ENCODE results near the gene NEMP2. TPM values are rescaled to one million over a fixed set of nuclear protein-coding genes. Genes with fewer than 3 reads are reported as not detected.

NEMP2 gene
- total and polyA plus RNA-seq, 10 donors = 0.89 to 19.2 (median 10.7) TPM

DNA sequence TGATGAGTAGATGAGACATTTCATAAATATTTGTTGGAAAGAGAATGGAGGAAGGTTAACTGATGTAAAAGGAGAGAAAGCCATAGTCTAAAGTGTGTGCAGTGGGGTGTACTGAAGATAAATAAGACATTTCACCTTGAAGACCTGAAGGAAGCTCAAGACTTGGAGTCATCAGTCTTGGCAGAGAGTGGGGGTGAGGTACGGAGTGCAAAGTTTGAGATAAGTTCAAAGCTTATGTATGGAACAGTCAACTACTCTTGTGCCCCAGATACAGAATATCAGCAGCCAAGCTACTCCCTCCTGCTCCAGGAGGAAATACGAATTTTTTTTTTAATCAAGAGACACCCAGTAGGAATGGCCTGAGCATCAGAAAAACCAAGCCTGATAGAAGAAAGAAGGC, 30.3 kb upstream of the NEMP2 start:
- no peak for DNase-seq
- TF ChIP-seq, protein P1, sequence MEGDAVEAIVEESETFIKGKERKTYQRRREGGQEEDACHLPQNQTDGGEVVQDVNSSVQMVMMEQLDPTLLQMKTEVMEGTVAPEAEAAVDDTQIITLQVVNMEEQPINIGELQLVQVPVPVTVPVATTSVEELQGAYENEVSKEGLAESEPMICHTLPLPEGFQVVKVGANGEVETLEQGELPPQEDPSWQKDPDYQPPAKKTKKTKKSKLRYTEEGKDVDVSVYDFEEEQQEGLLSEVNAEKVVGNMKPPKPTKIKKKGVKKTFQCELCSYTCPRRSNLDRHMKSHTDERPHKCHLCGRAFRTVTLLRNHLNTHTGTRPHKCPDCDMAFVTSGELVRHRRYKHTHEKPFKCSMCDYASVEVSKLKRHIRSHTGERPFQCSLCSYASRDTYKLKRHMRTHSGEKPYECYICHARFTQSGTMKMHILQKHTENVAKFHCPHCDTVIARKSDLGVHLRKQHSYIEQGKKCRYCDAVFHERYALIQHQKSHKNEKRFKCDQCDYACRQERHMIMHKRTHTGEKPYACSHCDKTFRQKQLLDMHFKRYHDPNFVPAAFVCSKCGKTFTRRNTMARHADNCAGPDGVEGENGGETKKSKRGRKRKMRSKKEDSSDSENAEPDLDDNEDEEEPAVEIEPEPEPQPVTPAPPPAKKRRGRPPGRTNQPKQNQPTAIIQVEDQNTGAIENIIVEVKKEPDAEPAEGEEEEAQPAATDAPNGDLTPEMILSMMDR (IDR thresholded peaks at IDR 0.05 in 8 of 11, conservative IDR thresholded peaks at IDR 0.05 in 3 of 11) = no peak
- TF ChIP-seq POLR2A (IDR thresholded peaks at IDR 0.05) = no peak
- no peak for TF ChIP-seq POLR2AphosphoS5 (IDR thresholded peaks at IDR 0.05)
- Histone ChIP-seq H3K4me3 (no peak overlapping the region), H3K9me3 (peaks cover 0 to 24% (median 17%) of the 10 kb centered on the region in 8 donors), H3K36me3 (no peaks in the 10 kb centered on the region), H3K27ac (no peak overlapping the region), H3K27me3 (replicated peaks in 1 of 7) (no peaks in the 10 kb centered on the region), H3K4me1 (no peaks in the 10 kb centered on the region)
- intact Hi-C loops (cut with DNase I; ENCODE audit: low total_unique reads) = no loop called here
- WGBS, 5 donors = 94 to 99% (median 95%) methylated on average over 2 of the region's 2 CpGs

- Histone ChIP-seq H3K4me3 (no peak overlapping the region), H3K27ac (no peak overlapping the region), H3K36me3 (no peaks in the 10 kb centered on the region), H3K27me3 (replicated peaks in 1 of 7) (no peaks in the 10 kb centered on the region), H3K4me1 (no peaks in the 10 kb centered on the region), H3K9me3 (peaks cover 0 to 24% (median 17%) of the 10 kb centered on the region in 8 donors)
- intact Hi-C loops (cut with DNase I; ENCODE audit: low total_unique reads) = no loop called here
- TF ChIP-seq, protein P1 (IDR thresholded peaks at IDR 0.05 in 8 of 11, conservative IDR thresholded peaks at IDR 0.05 in 3 of 11) = no peak
- no peak for TF ChIP-seq POLR2A (IDR thresholded peaks at IDR 0.05)
- no peak for TF ChIP-seq POLR2AphosphoS5 (IDR thresholded peaks at IDR 0.05)
- no peak for DNase-seq
- 91 to 100% (median 96%) methylated on average over 2 of the region's 2 CpGs for WGBS, 5 donors
Measured at GRCh38 chr2:190563646-190564045, 29.1 kb upstream of the NEMP2 start.

- Histone ChIP-seq H3K4me3 (no peak overlapping the region), H3K27ac (no peak overlapping the region), H3K9me3 (peaks cover 0 to 18% (median 14%) of the 10 kb centered on the region in 8 donors), H3K27me3 (replicated peaks in 1 of 7) (no peaks in the 10 kb centered on the region), H3K4me1 (no peaks in the 10 kb centered on the region), H3K36me3 (no peaks in the 10 kb centered on the region)
- no peak for DNase-seq
- TF ChIP-seq POLR2AphosphoS5 (IDR thresholded peaks at IDR 0.05) = no peak
- TF ChIP-seq POLR2A (IDR thresholded peaks at IDR 0.05) = no peak
- TF ChIP-seq, protein P1 (IDR thresholded peaks at IDR 0.05 in 8 of 11, conservative IDR thresholded peaks at IDR 0.05 in 3 of 11) = no peak
- intact Hi-C loops (cut with DNase I; ENCODE audit: low total_unique reads) = no loop called here
- 60 to 77% (median 70%) methylated on average over 8 of the region's 8 CpGs for WGBS, 5 donors
Measured at GRCh38 chr2:190563109-190563508, 28.6 kb upstream of the NEMP2 start.

DNA sequence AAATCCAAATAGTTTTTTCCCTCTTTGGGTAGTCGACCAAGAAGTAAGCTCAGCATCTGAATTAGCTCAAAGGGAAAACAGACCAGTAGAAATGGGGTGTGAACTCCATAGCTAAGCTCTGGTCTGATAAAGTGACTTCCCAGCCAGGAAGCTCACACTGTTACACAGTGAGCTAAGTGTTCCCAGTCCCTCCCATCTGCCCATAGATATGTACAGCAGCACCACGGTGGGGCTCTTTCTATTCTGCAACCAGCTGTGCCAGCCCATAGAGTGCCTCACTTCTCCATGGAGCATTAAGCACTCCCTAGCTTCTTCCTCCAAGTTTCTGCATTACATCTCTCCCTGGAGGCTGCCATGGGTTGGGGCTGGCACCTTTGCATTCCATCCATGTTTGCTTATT, 27.6 kb upstream of the NEMP2 start:
- Histone ChIP-seq H3K4me1 (no peaks in the 10 kb centered on the region), H3K9me3 (peaks cover 0 to 8% (median 4%) of the 10 kb centered on the region in 8 donors), H3K27ac (no peak overlapping the region), H3K4me3 (no peak overlapping the region), H3K27me3 (replicated peaks in 1 of 7) (no peaks in the 10 kb centered on the region), H3K36me3 (no peaks in the 10 kb centered on the region)
- intact Hi-C loops (cut with DNase I; ENCODE audit: low total_unique reads) = no loop called here
- no peak for DNase-seq
- TF ChIP-seq POLR2A (IDR thresholded peaks at IDR 0.05) = no peak
- TF ChIP-seq, protein P1 (IDR thresholded peaks at IDR 0.05 in 8 of 11, conservative IDR thresholded peaks at IDR 0.05 in 3 of 11) = no peak
- no peak for TF ChIP-seq POLR2AphosphoS5 (IDR thresholded peaks at IDR 0.05)
- WGBS, 5 donors = 52 to 71% (median 65%) methylated on average over 2 of the region's 2 CpGs

Data from spleen (tissue), 11 donors.